ENCODE data around the gene FAP.

- TF ChIP-seq CTCF (IDR thresholded peaks at IDR 0.05; ENCODE audit: control extremely low read depth in 1 of 3, insufficient read depth in 1 of 3, low read depth in 1 of 3, low read length in 3 of 3) (no peak), MAX (IDR thresholded peaks at IDR 0.05) (no peak), USF2 (IDR thresholded peaks at IDR 0.05; ENCODE audit: low read length) (no peak), EZH2 (IDR thresholded peaks at IDR 0.05; ENCODE audit: low read depth, low read length, severe bottlenecking) (no peak), CREB1 (IDR thresholded peaks at IDR 0.05) (no peak), YY1 (IDR thresholded peaks at IDR 0.05; ENCODE audit: low read depth, low read length) (no peak), CEBPB (IDR thresholded peaks at IDR 0.05; ENCODE audit: low read depth, low read length) (no peak)
Observed at GRCh38 chr2:162257425-162257824, 14.2 kb upstream of the FAP start.

All from H1 (cell line).